K562 (cell line): ENCODE data around the gene ZFP62. TPM values are rescaled to one million over a fixed set of nuclear protein-coding genes. Genes with fewer than 3 reads are reported as not detected.
A peak's percentile ranks its signal among the peaks of the same experiment; 100 is the strongest.

ENCODE experiments used
- ATAC-seq: fragments of 200-7000 bp; cut with Tn5 transposase; 3 replicates; pipeline ENCODE4 v1.9.1; 2020; ENCODE audit warnings: moderate library complexity
- BruUV-seq: library from RNA; stranded (reverse); fragments of 400-500 nt; replicated peaks from 2 replicates; lab custom pipeline; 2021; lab: Mats Ljungman, UMichigan
- CTCF ChIA-PET: fragments of 300-600 bp; formaldehyde crosslinking; extraction: SDS; loops from one replicate; lab custom pipeline; 2021; ENCODE audit warnings: low intra/inter-chr PET ratio; lab: Yijun Ruan, JAX
- POLR2A ChIA-PET: fragments of 300-600, 350-650 bp; sonication (Branson Sonifier 250); formaldehyde crosslinking; extraction: SDS; loops from one replicate; lab custom pipeline; 2021; ENCODE audit warnings: antibody characterized with exemption, inconsistent platforms; lab: Yijun Ruan, JAX
- DNase-seq, 4 experiments: peaks; one replicate each; pipeline versions ENCODE4 v3.0.0 to v3.0.0-alpha.2; 2011 to 2018; ENCODE audit warnings: low spot score in 3 of 4, mixed read lengths in 3 of 4; ENCODE audit errors: extremely low read depth in 1 of 4
- FAIRE-seq: peaks from 2 replicates; lab custom pipeline; 2011; peaks lifted over from hg19 to GRCh38; lab: Jason Lieb, UNC
- H2AFZ ChIP-seq: 2 replicates; pipeline ENCODE4 v1.6.0; 2011; ENCODE audit warnings: low read depth, low read length, control low read depth, inconsistent platforms
- H3K27ac ChIP-seq: fragments of 200-600 bp; 3 replicates; pipeline ENCODE4 v1.8.0; 2011; ENCODE audit warnings: low read depth, mild to moderate bottlenecking, control low read depth, inconsistent platforms, low read length, moderate library complexity, mixed read lengths; ENCODE audit errors: extremely low read depth
- H3K27me3 ChIP-seq, 2 experiments: fragments of 300-600 bp in 1 of 2; 2 replicates in 1 of 2; 3 replicates in 1 of 2; pipeline versions ENCODE4 v1.6.0 to v1.8.0; 2011; ENCODE audit warnings: inconsistent platforms in 2 of 2, low read length in 2 of 2, mild to moderate bottlenecking in 1 of 2, mixed read lengths in 1 of 2, moderate library complexity in 1 of 2; ENCODE audit not compliant: control insufficient read depth in 2 of 2, insufficient read depth in 2 of 2
- H3K36me3 ChIP-seq: fragments of 300-600 bp; 3 replicates; pipeline ENCODE4 v1.8.0; 2011; ENCODE audit warnings: mild to moderate bottlenecking, low read length, inconsistent platforms; ENCODE audit not compliant: control insufficient read depth, insufficient read depth
- H3K4me1 ChIP-seq, 2 experiments: fragments of 200-600 bp in 1 of 2; replicated peaks in 1 of 2; 2 replicates in 1 of 2; 3 replicates in 1 of 2; pipeline versions ENCODE4 v1.5.1 to v1.8.0; 2011; ENCODE audit warnings: inconsistent platforms in 2 of 2, low read length in 2 of 2, mild to moderate bottlenecking in 1 of 2, mixed read lengths in 1 of 2, moderate library complexity in 1 of 2; ENCODE audit not compliant: control insufficient read depth in 2 of 2, insufficient read depth in 2 of 2
- H3K4me2 ChIP-seq: 2 replicates; pipeline ENCODE4 v1.6.1; 2011; ENCODE audit warnings: low read length, control low read depth, inconsistent platforms, mixed read lengths; ENCODE audit not compliant: insufficient read depth
- H3K4me3 ChIP-seq: fragments of 200-600 bp; sonication (generic), shearing (Covaris generic); 2 replicates; pipeline ENCODE4 v1.5.1; 2016; ENCODE audit warnings: control low read depth, inconsistent platforms
- H3K79me2 ChIP-seq: fragments of 200-600 bp; 3 replicates; pipeline ENCODE4 v1.8.0; 2011; ENCODE audit warnings: low read length, inconsistent platforms; ENCODE audit not compliant: control insufficient read depth, insufficient read depth
- H3K9ac ChIP-seq, 2 experiments: 2 replicates each; pipeline versions ENCODE4 v1.6.0 to v1.6.1; 2011; ENCODE audit warnings: low read depth in 2 of 2, low read length in 2 of 2, control low read depth in 1 of 2, inconsistent platforms in 1 of 2, mild to moderate bottlenecking in 1 of 2, mixed read lengths in 1 of 2; ENCODE audit not compliant: insufficient read depth in 1 of 2
- H3K9me1 ChIP-seq: one replicate; pipeline ENCODE4 v1.6.0; 2011; ENCODE audit warnings: inconsistent platforms, mild to moderate bottlenecking, low read length, moderate library complexity; ENCODE audit not compliant: control insufficient read depth, insufficient read depth
- H3K9me3 ChIP-seq: replicated peaks from 2 replicates; pipeline ENCODE4 v1.5.1; 2011; ENCODE audit warnings: low read depth, low read length, inconsistent platforms; ENCODE audit not compliant: control insufficient read depth, insufficient read depth
- H4K20me1 ChIP-seq: replicated peaks from 2 replicates; pipeline ENCODE4 v1.6.1; 2011; ENCODE audit warnings: low read length, inconsistent platforms, mixed read lengths; ENCODE audit not compliant: control insufficient read depth, insufficient read depth
- AFF4 ChIP-seq: sonication (generic); formaldehyde crosslinking; IDR thresholded peaks from 2 replicates; pipeline ENCODE4 v1.8.0; 2023; ENCODE audit warnings: mild to moderate bottlenecking, missing genetic modification reagents
- ESRRB ChIP-seq: fragments of 250-450 bp; sonication (Bioruptor Pico); IDR thresholded peaks from 2 replicates; pipeline ENCODE4 v1.5.0; 2020; ENCODE audit warnings: mild to moderate bottlenecking, moderate library complexity, borderline replicate concordance
- HMGN3 ChIP-seq: IDR thresholded peaks from 2 replicates; pipeline ENCODE4 v1.6.1; 2011; ENCODE audit warnings: borderline replicate concordance, low read depth, mild to moderate bottlenecking, mixed read lengths, low read length; ENCODE audit not compliant: insufficient read length; ENCODE audit errors: extremely low read depth
- HNRNPLL ChIP-seq: fragments of 200-400 bp; formaldehyde crosslinking; IDR thresholded peaks from 2 replicates; pipeline ENCODE4 v1.6.1; 2017; ENCODE audit warnings: low read length, low read depth, mild to moderate bottlenecking; ENCODE audit not compliant: poor library complexity, severe bottlenecking
- MIER1 ChIP-seq: fragments of 450-650 bp; IDR thresholded peaks from 2 replicates; pipeline ENCODE4 v1.6.1; 2016; ENCODE audit warnings: antibody characterized with exemption, mild to moderate bottlenecking, low read depth
- PRPF4 ChIP-seq: fragments of 200-400 bp; formaldehyde crosslinking; IDR thresholded peaks from one replicate; pipeline ENCODE4 v1.6.1; 2017; ENCODE audit warnings: low read length, low read depth, mild to moderate bottlenecking; ENCODE audit not compliant: insufficient read depth, poor library complexity, severe bottlenecking
- SUPT5H ChIP-seq: fragments of 450-650 bp; IDR thresholded peaks from 2 replicates; pipeline ENCODE4 v1.6.1; 2016
- TCFL5 ChIP-seq: fragments of 250-450 bp; sonication (Bioruptor Pico); conservative IDR thresholded peaks from 2 replicates; pipeline ENCODE4 v1.6.1; 2021; ENCODE audit warnings: mild to moderate bottlenecking, moderate library complexity, matching md5 sums
- TEAD4 ChIP-seq, 2 experiments: sonication (generic) in 1 of 2; formaldehyde crosslinking in 1 of 2; IDR thresholded peaks; 2 replicates each; pipeline versions ENCODE4 v1.6.1 to v1.8.0; 2012 to 2022; ENCODE audit warnings: borderline replicate concordance in 1 of 2, inconsistent platforms in 1 of 2, low read length in 1 of 2, mild to moderate bottlenecking in 1 of 2, missing genetic modification reagents in 1 of 2
- THRB ChIP-seq: fragments of 450-650 bp; formaldehyde crosslinking; conservative IDR thresholded peaks from 2 replicates; pipeline ENCODE4 v1.4.0; 2022; ENCODE audit warnings: mild to moderate bottlenecking, missing genetic modification characterization
- TOE1 ChIP-seq, 2 experiments: fragments of 450-650 bp in 1 of 2; sonication (generic) in 1 of 2; formaldehyde crosslinking in 1 of 2; IDR thresholded peaks; 2 replicates each; pipeline versions ENCODE4 v1.7.1 to v1.8.0; 2016 to 2022; ENCODE audit warnings: borderline replicate concordance in 2 of 2, mild to moderate bottlenecking in 2 of 2, antibody characterized with exemption in 1 of 2, inconsistent platforms in 1 of 2, low read depth in 1 of 2, missing genetic modification reagents in 1 of 2, moderate library complexity in 1 of 2
- TRIM24 ChIP-seq, 2 experiments: fragments of 450-650 bp; IDR thresholded peaks; 2 replicates each; pipeline ENCODE4 v1.6.1; 2016
- USF2 ChIP-seq: sonication (generic); formaldehyde crosslinking; IDR thresholded peaks from 2 replicates; pipeline ENCODE4 v1.5.0; 2020; ENCODE audit warnings: missing genetic modification reagents
- ZNF253 ChIP-seq: fragments of 250-450 bp; sonication (Bioruptor Pico); conservative IDR thresholded peaks from 2 replicates; pipeline ENCODE4 v1.6.1; 2021; ENCODE audit warnings: mild to moderate bottlenecking
- WGBS: fragments of 100-300 bp; shearing (Covaris generic); methylation state at CpG from one replicate; pipeline ENCODE4 v1.1.6; 2016; ENCODE audit warnings: low coverage, mixed read lengths; ENCODE audit not compliant: insufficient coverage; ENCODE audit errors: missing lambda C conversion rate; 5-methylcytosine and 5-hydroxymethylcytosine counted together
- in situ Hi-C: fragments of 300-500 bp; cut with MboI; formaldehyde crosslinking; loops from 4 replicates; pipeline ENCODE4 v1.15.0; 2018; ENCODE audit warnings: inconsistent platforms, mixed read lengths
- intact Hi-C: fragments of 100-400 bp; cut with micrococcal nuclease; formaldehyde crosslinking; loops from 2 replicates; pipeline ENCODE4 v1.14.2; 2022
- polyA plus RNA-seq, 8 experiments: library from polyadenylated mRNA; depleted of rRNA in 4 of 8; stranded (reverse) in 5 of 8; unstranded in 3 of 8; fragments of >200 nt; fragmentation: Nextera tagmentation in 2 of 8; fragmentation: Illumina TruSeq in 1 of 8; extraction: Ambion mirVana in 2 of 8; extraction: Trizol in 1 of 8; gene quantifications; 2 replicates each; pipeline versions ENCODE4 v1.2.1 to v1.2.3, GENCODE V29; 2011 to 2014; ENCODE audit warnings: inconsistent platforms in 1 of 8, missing spikeins in 1 of 8
- total RNA-seq, 7 experiments: library from RNA; depleted of rRNA in 6 of 7; stranded (reverse); fragments of >200 nt in 6 of 7; fragmentation: Illumina TruSeq in 2 of 7; extraction: Trizol in 2 of 7; gene quantifications; 2 replicates each; pipeline versions ENCODE4 v1.2.1 to v1.2.3, GENCODE V29; 2011 to 2021; ENCODE audit warnings: low replicate concordance in 1 of 7

Gene ZFP62
- total and polyA plus RNA-seq, 9 of the 15 experiments (the other 6 are each of a cell fraction or from before 2014, with no cell fraction given), result 12.2 to 37.5 (median 25.0) TPM

- Histone ChIP-seq H4K20me1 (peaks cover 40% of the 10 kb centered on the region), H3K4me2 (peak overlapping the region; percentile 97), H3K9me1 (peaks cover 17% of the 10 kb centered on the region), H3K4me3 (peak overlapping the region; percentile 84), H3K27ac (peak overlapping the region; percentile 80), H3K9me3 (no peaks in the 10 kb centered on the region), H3K4me1 (peaks cover 56% of the 10 kb centered on the region in 2 experiments), H3K9ac (peak overlapping the region; percentile 85 to 98; a peak in 3 of 4 replicates), H3K79me2 (peaks cover 95% of the 10 kb centered on the region), H2AFZ (peak overlapping the region; percentile 81), H3K36me3 (peaks cover 56% of the 10 kb centered on the region), H3K27me3 (no peaks in the 10 kb centered on the region)
- no peak for FAIRE-seq
- in situ Hi-C loops (no loop called here), intact Hi-C loops (loop anchor here (2.0 to 10.0 kb wide), 3 partner anchors 29 to 223 kb away; partner anchors contain the start of gene ZFP62)
- POLR2A ChIA-PET, result interaction anchor here (0.7 to 2.0 kb wide), 8 partner anchors 9 to 83 kb away, joined by 3 to 7 read pairs (median 4); no protein-coding TSS in a partner anchor
- peak; percentile 18 for ATAC-seq
- TSS peak; percentile 35 for BruUV-seq
- CTCF ChIA-PET, result no interaction called here
- 16% methylated on average over 15 of the region's 15 CpGs for WGBS
- DNase-seq, result no peak
- TF ChIP-seq AFF4 (CRISPR knock-in tag), result 0 out of 2 replicates have a peak, but pooled peaks have one; percentile 3
- TF ChIP-seq THRB, result no peak
- TF ChIP-seq HMGN3, result no peak
- TF ChIP-seq TCFL5 (CRISPR knock-in tag), result no peak
- TF ChIP-seq ESRRB (CRISPR knock-in tag), result no peak
- TF ChIP-seq USF2 (CRISPR knock-in tag), result no peak
- no peak for TF ChIP-seq TEAD4 (IDR thresholded peaks at IDR 0.05; ENCODE audit: low read length)
- TF ChIP-seq TEAD4 (CRISPR knock-in tag; IDR thresholded peaks at IDR 0.05; ENCODE audit: borderline replicate concordance), result no peak
- TF ChIP-seq SUPT5H, result no peak
- peak; percentile 6 for TF ChIP-seq HNRNPLL
- TF ChIP-seq PRPF4, result no peak
- TF ChIP-seq ZNF253 (CRISPR knock-in tag), result no peak
- TF ChIP-seq TOE1 (IDR thresholded peaks at IDR 0.05; ENCODE audit: borderline replicate concordance), result no peak
- TF ChIP-seq TOE1 (CRISPR knock-in tag; IDR thresholded peaks at IDR 0.05; ENCODE audit: borderline replicate concordance, low read depth), result no peak
- TF ChIP-seq TRIM24 (IDR thresholded peaks at IDR 0.05), result no peak
- TF ChIP-seq MIER1, result no peak
These were observed 59.3 kb downstream of the ZFP62 start for GRCh38 chr5:180801596-180802324.
